Uterus (tissue), 4 donors: Measurements from ENCODE around the gene FOXE1. TPM values are rescaled to one million over a fixed set of nuclear protein-coding genes. Genes with fewer than 3 reads are reported as not detected.

ENCODE experiments used
- DNase-seq, 2 donors: peaks; one replicate each; pipeline ENCODE4 v3.0.0-alpha.2; 2019 to 2020
- H3K27ac ChIP-seq, 2 donors: fragments of 200-600 bp; sonication (generic); 1 replicate in 1 of 2; 2 replicates in 1 of 2; pipeline ENCODE4 v1.5.1; 2016 to 2018
- H3K27me3 ChIP-seq, 2 donors: fragments of 200-600 bp; sonication (generic); one replicate each; pipeline ENCODE4 v1.5.1; 2018 to 2019; ENCODE audit warnings: control low read depth in 1 of 2
- H3K36me3 ChIP-seq, 2 donors: fragments of 200-600 bp; sonication (generic); one replicate each; pipeline ENCODE4 v1.5.1; 2019; ENCODE audit warnings: control low read depth in 1 of 2
- H3K4me1 ChIP-seq, 2 donors: fragments of 200-600 bp; sonication (generic); one replicate each; pipeline ENCODE4 v1.5.1; 2018 to 2019; ENCODE audit warnings: control low read depth in 1 of 2
- H3K4me3 ChIP-seq, 2 donors: fragments of 200-600 bp; sonication (generic); 1 replicate in 1 of 2; 2 replicates in 1 of 2; pipeline ENCODE4 v1.5.1; 2018 to 2019; ENCODE audit warnings: mild to moderate bottlenecking in 1 of 2
- H3K9me3 ChIP-seq, 2 donors: fragments of 200-600 bp; sonication (generic); one replicate each; pipeline ENCODE4 v1.5.1; 2019; ENCODE audit warnings: control low read depth in 1 of 2
- CTCF ChIP-seq, 4 experiments: fragments of 200-600 bp in 2 of 4; fragments of 450-650 bp in 2 of 4; sonication (generic) in 2 of 4; IDR thresholded peaks; one replicate each; pipeline ENCODE4 v1.5.1; 2016 to 2019; ENCODE audit warnings: antibody characterized with exemption in 4 of 4, mild to moderate bottlenecking in 2 of 4, moderate library complexity in 1 of 4
- POLR2A ChIP-seq, 2 donors: fragments of 450-650 bp; IDR thresholded peaks; one replicate each; pipeline ENCODE4 v1.6.1; 2016; ENCODE audit warnings: antibody characterized with exemption in 2 of 2, mild to moderate bottlenecking in 1 of 2, moderate library complexity in 1 of 2
- intact Hi-C: fragments of 100-400 bp; cut with DNase I; formaldehyde crosslinking; loops from one replicate; pipeline ENCODE4 v1.15.1; 2023; ENCODE audit warnings: low total_unique reads
- total RNA-seq, 4 donors: library from RNA; depleted of rRNA in 3 of 4; stranded (reverse); fragments of >200 nt in 3 of 4; gene quantifications; one replicate each; pipeline versions ENCODE4 v1.1.0 to v1.2.4, GENCODE V29; 2014 to 2023
- donor health status: DM: yes; HTN: yes; CAD: no.

Gene FOXE1
- total RNA-seq, 4 donors from 2014 or later = not detected

- Histone ChIP-seq H3K4me3 (no peak overlapping the region), H3K4me1 (peaks cover 0 to 14% of the 10 kb centered on the region in 2 donors)
Observed at GRCh38 chr9:97855486-97855875, 2.5 kb downstream of the FOXE1 start.

DNA sequence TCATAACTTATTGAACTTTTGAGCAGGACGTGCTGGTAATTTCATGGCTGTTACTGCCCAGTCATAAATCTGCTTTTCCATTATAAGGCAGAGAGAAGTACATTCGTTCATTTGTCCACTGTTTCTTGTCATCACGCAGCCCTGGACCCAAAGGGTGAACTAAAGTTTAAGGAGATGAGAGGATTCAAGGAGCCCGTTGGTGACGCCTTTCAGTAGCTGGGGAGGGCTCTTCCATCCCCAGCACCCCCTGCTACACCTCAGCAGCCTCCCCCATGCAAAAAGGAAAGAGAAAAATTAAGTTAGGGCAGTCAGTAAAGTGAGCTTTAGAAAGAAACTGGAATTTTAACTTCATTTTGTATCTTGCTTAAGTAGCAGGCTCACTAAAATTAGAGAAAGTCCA is 2.9 kb downstream of the FOXE1 start:
- Histone ChIP-seq H3K27ac (no peak overlapping the region), H3K4me1 (peaks cover 0 to 14% of the 10 kb centered on the region in 2 donors), H3K4me3 (no peak overlapping the region), H3K9me3 (no peaks in the 10 kb centered on the region), H3K27me3 (peaks cover 6 to 63% of the 10 kb centered on the region in 2 donors), H3K36me3 (no peaks in the 10 kb centered on the region)
- intact Hi-C loops = no loop called here
- no peak for TF ChIP-seq CTCF (IDR thresholded peaks at IDR 0.05)
- TF ChIP-seq POLR2A (IDR thresholded peaks at IDR 0.05) = no peak
- no peak for DNase-seq

More at GRCh38 chr9:97855486-97855875, 2.5 kb downstream of the FOXE1 start:
- TF ChIP-seq POLR2A (IDR thresholded peaks at IDR 0.05) = no peak
- TF ChIP-seq CTCF (IDR thresholded peaks at IDR 0.05) = no peak
- H3K9me3 ChIP-seq = no peaks in the 10 kb centered on the region
- DNase-seq = no peak
- H3K36me3 ChIP-seq = no peaks in the 10 kb centered on the region
- intact Hi-C loops = no loop called here
- no peak overlapping the region for H3K27ac ChIP-seq
- H3K27me3 ChIP-seq = peaks cover 6 to 64% of the 10 kb centered on the region in 2 donors

DNA sequence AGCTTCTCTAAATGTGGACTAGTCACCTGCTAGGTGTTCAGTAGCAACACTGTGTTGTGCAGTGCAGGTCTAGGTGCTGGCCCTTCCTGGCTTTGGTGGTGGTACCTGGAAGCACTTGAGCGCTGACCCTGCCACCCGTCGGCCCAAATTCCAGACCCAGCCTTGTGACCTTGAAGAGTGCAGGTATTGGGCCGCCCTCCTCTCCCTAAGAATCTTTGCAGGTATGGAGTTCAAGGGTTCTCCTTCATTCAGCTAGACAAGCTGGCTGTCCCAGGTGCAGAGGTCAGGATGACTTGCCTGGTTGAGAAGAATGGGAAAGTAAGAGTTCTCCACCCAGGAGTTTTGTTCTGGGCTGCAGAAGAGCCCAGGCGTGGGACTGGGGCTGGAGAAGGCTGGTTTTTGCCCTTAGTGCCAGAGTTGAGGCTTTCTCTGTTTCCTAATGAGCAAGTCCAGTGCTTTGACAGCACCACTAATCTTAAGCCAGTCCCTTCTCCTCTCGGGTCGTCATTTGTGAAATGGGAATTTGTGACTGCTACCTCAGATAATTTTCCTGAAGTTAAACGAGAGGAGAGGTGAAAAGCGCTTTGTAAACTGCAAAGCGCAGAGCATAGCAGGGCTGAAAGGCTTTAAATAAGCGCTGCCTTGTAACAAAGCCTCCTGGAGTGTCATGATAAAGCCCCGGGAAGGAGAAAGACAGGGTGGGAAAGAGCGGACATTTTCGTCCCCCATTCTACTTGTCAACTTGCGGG is 4.0 kb downstream of the FOXE1 start:
- DNase-seq = no peak
- no peak overlapping the region for H3K27ac ChIP-seq
- intact Hi-C loops = no loop called here
- no peaks in the 10 kb centered on the region for H3K36me3 ChIP-seq
- no peak for TF ChIP-seq CTCF (IDR thresholded peaks at IDR 0.05)
- TF ChIP-seq POLR2A (IDR thresholded peaks at IDR 0.05) = no peak
- peaks cover 0 to 14% of the 10 kb centered on the region in 2 donors for H3K4me1 ChIP-seq
- no peak overlapping the region for H3K4me3 ChIP-seq
- H3K9me3 ChIP-seq = no peaks in the 10 kb centered on the region
- H3K27me3 ChIP-seq = peaks cover 6 to 51% of the 10 kb centered on the region in 2 donors

- Histone ChIP-seq H3K36me3 (no peaks in the 10 kb centered on the region), H3K27ac (no peak overlapping the region), H3K4me1 (peaks cover 0 to 13% of the 10 kb centered on the region in 2 donors), H3K4me3 (no peak overlapping the region), H3K27me3 (peaks cover 4 to 45% of the 10 kb centered on the region in 2 donors), H3K9me3 (no peaks in the 10 kb centered on the region)
- intact Hi-C loops = no loop called here
- no peak for TF ChIP-seq CTCF (IDR thresholded peaks at IDR 0.05)
- TF ChIP-seq POLR2A (IDR thresholded peaks at IDR 0.05) = no peak
- DNase-seq = no peak
Observed at GRCh38 chr9:97857606-97858392, 4.8 kb downstream of the FOXE1 start.

DNA sequence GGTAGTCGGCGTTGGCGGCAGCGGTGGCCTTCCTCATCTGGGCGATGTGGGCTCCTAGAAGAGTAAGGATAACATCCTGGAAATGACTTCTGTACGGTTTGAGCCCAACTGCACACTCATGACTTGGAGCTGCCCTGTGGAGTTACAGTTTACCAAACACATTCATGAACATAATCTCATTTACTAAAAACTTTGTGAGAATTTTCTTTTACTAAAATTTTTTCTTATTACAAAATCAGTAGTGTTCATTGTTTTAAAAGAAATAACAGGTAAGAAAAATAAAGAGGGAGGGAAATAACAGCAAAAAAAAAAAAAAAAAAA is 5.3 kb downstream of the FOXE1 start:
- no peak for DNase-seq
- Histone ChIP-seq H3K9me3 (no peaks in the 10 kb centered on the region), H3K4me3 (no peak overlapping the region), H3K27ac (no peak overlapping the region), H3K36me3 (no peaks in the 10 kb centered on the region), H3K4me1 (peaks cover 0 to 9% of the 10 kb centered on the region in 2 donors), H3K27me3 (peaks cover 0 to 43% of the 10 kb centered on the region in 2 donors)
- intact Hi-C loops = no loop called here
- TF ChIP-seq POLR2A (IDR thresholded peaks at IDR 0.05) (no peak), CTCF (IDR thresholded peaks at IDR 0.05) (no peak)
